Caco-2 (cell line): Measurements from ENCODE around the gene ZNRD2. TPM values are rescaled to one million over a fixed set of nuclear protein-coding genes. Genes with fewer than 3 reads are reported as not detected.

ENCODE experiments used
- BruUV-seq: library from RNA; stranded (reverse); fragments of 400-500 nt; replicated peaks from 2 replicates; lab custom pipeline; 2021; lab: Mats Ljungman, UMichigan
- CTCF ChIA-PET: fragments of 300-600 bp; sonication (Branson Sonifier 250); formaldehyde crosslinking; loops from one replicate; lab custom pipeline; 2022; ENCODE audit warnings: antibody characterized with exemption; lab: Charles Lee
- POLR2A ChIA-PET: fragments of 300-600 bp; sonication (Branson Sonifier 250); formaldehyde crosslinking; loops from one replicate; lab custom pipeline; 2022; ENCODE audit warnings: antibody characterized with exemption; lab: Charles Lee
- DNase-seq, 2 experiments: peaks; one replicate each; pipeline versions ENCODE4 v3.0.0 to v3.0.0-alpha.2; 2020 to 2022
- H3K27me3 ChIP-seq: replicated peaks from 2 replicates; pipeline ENCODE4 v1.6.0; 2011; ENCODE audit warnings: low read length; ENCODE audit not compliant: control insufficient read depth, insufficient read depth
- H3K36me3 ChIP-seq: 2 replicates; pipeline ENCODE4 v1.5.1; 2011; ENCODE audit warnings: low read length; ENCODE audit not compliant: control insufficient read depth, insufficient read depth
- H3K4me1 ChIP-seq: fragments of 250-450 bp; sonication (Bioruptor Pico); 2 replicates; pipeline ENCODE4 v1.5.1; 2020; ENCODE audit warnings: mild to moderate bottlenecking
- H3K4me3 ChIP-seq: 2 replicates; pipeline ENCODE4 v1.5.1; 2011; ENCODE audit warnings: low read depth, mild to moderate bottlenecking, control low read depth, low read length
- H3K9me3 ChIP-seq: fragments of 250-450 bp; sonication (Bioruptor Pico); 2 replicates; pipeline ENCODE4 v1.5.1; 2020; ENCODE audit warnings: mild to moderate bottlenecking, moderate library complexity
- H3K27ac Mint-ChIP-seq: one replicate; pipeline ENCODE4 v1.8.0; 2022; ENCODE audit warnings: mixed read lengths; ENCODE audit not compliant: unreplicated experiment
- H3K27me3 Mint-ChIP-seq: one replicate; pipeline ENCODE4 v1.8.0; 2022; ENCODE audit warnings: mixed read lengths; ENCODE audit not compliant: insufficient read depth, unreplicated experiment
- H3K36me3 Mint-ChIP-seq: one replicate; pipeline ENCODE4 v1.8.0; 2022; ENCODE audit warnings: mild to moderate bottlenecking, mixed read lengths; ENCODE audit not compliant: insufficient read depth, unreplicated experiment
- H3K4me1 Mint-ChIP-seq: one replicate; pipeline ENCODE4 v1.8.0; 2022; ENCODE audit warnings: low read depth, mixed read lengths; ENCODE audit not compliant: unreplicated experiment
- H3K4me3 Mint-ChIP-seq: one replicate; pipeline ENCODE4 v1.8.0; 2022; ENCODE audit warnings: mild to moderate bottlenecking, moderate library complexity, mixed read lengths; ENCODE audit not compliant: unreplicated experiment
- H3K9me3 Mint-ChIP-seq: one replicate; pipeline ENCODE4 v1.8.0; 2022; ENCODE audit warnings: mixed read lengths; ENCODE audit not compliant: unreplicated experiment
- CTCF ChIP-seq, 2 experiments: fragments of 200-600 bp in 1 of 2; IDR thresholded peaks; 1 replicate in 1 of 2; 2 replicates in 1 of 2; pipeline versions ENCODE4 v1.5.1 to v1.8.0; 2011 to 2022; ENCODE audit warnings: antibody characterized with exemption in 1 of 2, control low read depth in 1 of 2, inconsistent platforms in 1 of 2, low read depth in 1 of 2, low read length in 1 of 2, mild to moderate bottlenecking in 1 of 2, moderate library complexity in 1 of 2; ENCODE audit not compliant: insufficient read depth in 1 of 2, severe bottlenecking in 1 of 2, unreplicated experiment in 1 of 2
- intact Hi-C: fragments of 100-400 bp; cut with micrococcal nuclease; formaldehyde crosslinking; loops from one replicate; pipeline ENCODE4 v1.10.0; 2022; ENCODE audit not compliant: unreplicated experiment
- total RNA-seq: library from RNA; stranded (reverse); gene quantifications from 2 replicates; pipeline ENCODE4 v1.2.3, GENCODE V29; 2022

Gene ZNRD2
- total RNA-seq, 1 experiment from 2014 or later, result 53.9 TPM

GRCh38 chr11:65620666-65621065, 50.4 kb downstream of the ZNRD2 start:
- H3K9me3 Mint-ChIP-seq, result no peaks in the 10 kb centered on the region
- 0 out of 2 replicates have a peak, but pooled peaks cover 6% of the 10 kb centered on the region for H3K4me1 ChIP-seq
- ChIA-PET POLR2A (no interaction called here), CTCF (no interaction called here)
- DNase-seq, result no peak
- intact Hi-C loops, result no loop called here
- no peaks in the 10 kb centered on the region for H3K27me3 Mint-ChIP-seq
- no peak overlapping the region for H3K27ac Mint-ChIP-seq
- no peak for TF ChIP-seq CTCF (IDR thresholded peaks at IDR 0.05; ENCODE audit: insufficient read depth in 1 of 2, low read depth in 1 of 2, low read length in 1 of 2, severe bottlenecking in 1 of 2, unreplicated experiment in 1 of 2)
- peaks cover 71% of the 10 kb centered on the region for H3K36me3 Mint-ChIP-seq
- no peak overlapping the region for H3K4me3 ChIP-seq
- H3K36me3 ChIP-seq, result peaks cover 4% of the 10 kb centered on the region
- no TSS peak for BruUV-seq
- H3K9me3 ChIP-seq, result no peaks in the 10 kb centered on the region
- no peak overlapping the region for H3K4me3 Mint-ChIP-seq
- no peaks in the 10 kb centered on the region for H3K27me3 ChIP-seq
- H3K4me1 Mint-ChIP-seq, result peaks cover 8% of the 10 kb centered on the region

GRCh38 chr11:65621460-65621859, 51.2 kb downstream of the ZNRD2 start:
- Mint-ChIP-seq H3K36me3 (peaks cover 72% of the 10 kb centered on the region), H3K4me3 (no peak overlapping the region), H3K9me3 (no peaks in the 10 kb centered on the region), H3K4me1 (peaks cover 5% of the 10 kb centered on the region), H3K27ac (no peak overlapping the region), H3K27me3 (no peaks in the 10 kb centered on the region)
- ChIA-PET CTCF (no interaction called here), POLR2A (no interaction called here)
- 0 out of 2 replicates have a peak, but pooled peaks cover 6% of the 10 kb centered on the region for H3K4me1 ChIP-seq
- intact Hi-C loops, result no loop called here
- BruUV-seq, result no TSS peak
- H3K4me3 ChIP-seq, result no peak overlapping the region
- no peak for TF ChIP-seq CTCF (IDR thresholded peaks at IDR 0.05; ENCODE audit: insufficient read depth in 1 of 2, low read depth in 1 of 2, low read length in 1 of 2, severe bottlenecking in 1 of 2, unreplicated experiment in 1 of 2)
- no peaks in the 10 kb centered on the region for H3K9me3 ChIP-seq
- peaks cover 4% of the 10 kb centered on the region for H3K36me3 ChIP-seq
- H3K27me3 ChIP-seq, result no peaks in the 10 kb centered on the region
- no peak for DNase-seq

Other genes with a start within 250 kb of the ZNRD2 start
- 64.2 and 65.3 TPM in 2 replicates for gene DPF2, start 236.6 kb upstream of the ZNRD2 start, total RNA-seq
- gene TIGD3, start 215.7 kb upstream of the ZNRD2 start, total RNA-seq, result 3.0 and 3.2 TPM in 2 replicates
- 8.1 and 8.5 TPM in 2 replicates for gene SLC25A45, start 187.8 kb upstream of the ZNRD2 start, total RNA-seq
- gene FRMD8, start 183.8 kb upstream of the ZNRD2 start, total RNA-seq, result 35.1 and 38.2 TPM in 2 replicates
- gene NEAT1, start 147.7 kb upstream of the ZNRD2 start, total RNA-seq, result 235 and 254 TPM in 2 replicates
- gene MALAT1, start 71.4 kb upstream of the ZNRD2 start, total RNA-seq, result 4,797 and 4,914 TPM in 2 replicates
- gene SCYL1, start 45.4 kb upstream of the ZNRD2 start, total RNA-seq, result 123 and 124 TPM in 2 replicates
- gene LTBP3, start 12.1 kb upstream of the ZNRD2 start, total RNA-seq, result 87.2 and 91.2 TPM in 2 replicates
- 24.0 and 26.9 TPM in 2 replicates for gene FAM89B, start 2.1 kb downstream of the ZNRD2 start, total RNA-seq
- 19.2 and 19.6 TPM in 2 replicates for gene EHBP1L1, start 5.6 kb downstream of the ZNRD2 start, total RNA-seq
- gene KCNK7, start 25.3 kb downstream of the ZNRD2 start, total RNA-seq, result 0.39 and 0.49 TPM in 2 replicates
- gene MAP3K11, start 43.7 kb downstream of the ZNRD2 start, total RNA-seq, result 80.5 and 89.2 TPM in 2 replicates
- 52.7 and 52.8 TPM in 2 replicates for gene PCNX3, start 45.3 kb downstream of the ZNRD2 start, total RNA-seq
- 30.5 and 35.1 TPM in 2 replicates for gene SIPA1, start 67.6 kb downstream of the ZNRD2 start, total RNA-seq
- 51.2 and 54.9 TPM in 2 replicates for gene RELA, start 92.4 kb downstream of the ZNRD2 start, total RNA-seq
- 60.2 and 70.1 TPM in 2 replicates for gene KAT5, start 141.8 kb downstream of the ZNRD2 start, total RNA-seq
- gene RNASEH2C, start 150.3 kb downstream of the ZNRD2 start, total RNA-seq, result 66.7 and 76.4 TPM in 2 replicates
- 18.2 and 19.3 TPM in 2 replicates for gene AP5B1, start 210.5 kb downstream of the ZNRD2 start, total RNA-seq
- gene OVOL1, start 216.6 kb downstream of the ZNRD2 start, total RNA-seq, result 19.5 and 21.2 TPM in 2 replicates